GM10847 (cell line): ENCODE results near the gene NEDD4L.

Source experiments
- POLR2A ChIP-seq: IDR thresholded peaks from 2 replicates; pipeline ENCODE4 v1.6.1; 2011; ENCODE audit not compliant: insufficient read length; ENCODE audit errors: extremely low read depth

NEDD4L gene

GRCh38 chr18:58388736-58389135, 344.7 kb downstream of the NEDD4L start:
- TF ChIP-seq POLR2A, result no peak

GRCh38 chr18:58389745-58390144, 345.7 kb downstream of the NEDD4L start:
- no peak for TF ChIP-seq POLR2A

DNA sequence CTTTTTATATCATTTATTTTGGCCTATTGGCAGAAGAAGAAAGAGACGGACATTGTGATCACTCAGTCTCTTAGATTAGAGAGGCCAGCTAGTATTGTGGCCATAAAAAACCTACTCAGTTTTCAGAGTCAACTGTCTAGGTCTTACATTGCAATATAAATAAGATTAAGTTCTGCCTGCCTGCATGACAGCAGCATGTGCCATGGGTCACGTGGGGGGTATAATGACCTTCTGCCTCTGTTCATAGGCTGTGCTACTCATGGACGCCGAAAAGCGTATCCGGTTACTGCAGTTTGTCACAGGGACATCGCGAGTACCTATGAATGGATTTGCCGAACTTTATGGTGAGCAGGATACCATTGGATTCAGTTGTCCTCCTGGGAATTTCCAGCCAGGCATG, 346.4 kb downstream of the NEDD4L start:
- no peak for TF ChIP-seq POLR2A

- no peak for TF ChIP-seq POLR2A
Observed at GRCh38 chr18:58391231-58391825, 347.3 kb downstream of the NEDD4L start.

DNA sequence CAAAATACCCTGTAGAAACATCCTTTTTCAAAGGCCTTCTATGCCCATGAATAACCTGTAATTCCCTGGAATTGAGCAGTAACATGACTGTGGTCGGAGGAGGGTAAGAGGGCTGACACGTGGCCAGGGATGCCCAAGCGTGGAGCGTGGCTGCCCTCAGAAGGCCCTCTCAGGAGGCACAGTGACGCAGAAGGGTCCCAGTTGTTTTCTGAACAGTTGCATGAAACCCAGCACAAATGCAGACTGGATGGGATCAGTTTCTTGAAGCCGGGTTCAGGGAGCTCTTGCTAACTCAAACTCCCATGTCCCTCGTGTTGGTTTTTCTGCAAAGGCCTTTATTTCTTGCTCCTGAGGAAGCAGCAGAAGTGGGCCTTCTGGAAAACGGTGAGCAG, 347.9 kb downstream of the NEDD4L start:
- TF ChIP-seq POLR2A, result no peak

GRCh38 chr18:58392324-58393000, 348.4 kb downstream of the NEDD4L start:
- TF ChIP-seq POLR2A, result no peak

DNA sequence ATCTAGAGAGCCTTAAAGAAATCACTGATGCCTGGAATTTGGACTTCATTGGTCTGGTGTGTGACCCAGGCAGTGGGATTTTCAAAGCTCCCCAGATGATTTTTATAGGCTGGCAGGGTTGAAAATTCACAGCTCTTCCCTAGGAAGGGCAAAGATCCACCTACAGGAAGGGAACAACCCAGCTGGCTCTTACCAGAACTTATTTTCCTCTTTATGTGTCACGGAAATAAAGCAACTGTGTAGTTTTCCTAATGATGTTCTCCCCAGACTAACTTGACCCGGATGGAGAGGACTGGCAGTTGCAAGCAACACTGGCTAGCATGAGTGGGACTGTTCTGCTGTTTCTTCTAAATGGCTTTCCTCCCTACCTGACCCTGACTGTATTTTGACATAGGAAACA, 349.3 kb downstream of the NEDD4L start:
- no peak for TF ChIP-seq POLR2A

- TF ChIP-seq POLR2A, result no peak
Observed at GRCh38 chr18:58394046-58394445, 350.0 kb downstream of the NEDD4L start.

GRCh38 chr18:58394602-58395425, 350.8 kb downstream of the NEDD4L start:
- no peak for TF ChIP-seq POLR2A

- TF ChIP-seq POLR2A, result no peak
Observed at GRCh38 chr18:58396144-58396543, 352.1 kb downstream of the NEDD4L start.

GRCh38 chr18:58396966-58397365, 352.9 kb downstream of the NEDD4L start:
- TF ChIP-seq POLR2A, result no peak

- TF ChIP-seq POLR2A, result no peak
Observed at GRCh38 chr18:58397385-58398132, 353.5 kb downstream of the NEDD4L start.

- TF ChIP-seq POLR2A, result no peak
Observed at GRCh38 chr18:58398648-58399398, 354.8 kb downstream of the NEDD4L start.

DNA sequence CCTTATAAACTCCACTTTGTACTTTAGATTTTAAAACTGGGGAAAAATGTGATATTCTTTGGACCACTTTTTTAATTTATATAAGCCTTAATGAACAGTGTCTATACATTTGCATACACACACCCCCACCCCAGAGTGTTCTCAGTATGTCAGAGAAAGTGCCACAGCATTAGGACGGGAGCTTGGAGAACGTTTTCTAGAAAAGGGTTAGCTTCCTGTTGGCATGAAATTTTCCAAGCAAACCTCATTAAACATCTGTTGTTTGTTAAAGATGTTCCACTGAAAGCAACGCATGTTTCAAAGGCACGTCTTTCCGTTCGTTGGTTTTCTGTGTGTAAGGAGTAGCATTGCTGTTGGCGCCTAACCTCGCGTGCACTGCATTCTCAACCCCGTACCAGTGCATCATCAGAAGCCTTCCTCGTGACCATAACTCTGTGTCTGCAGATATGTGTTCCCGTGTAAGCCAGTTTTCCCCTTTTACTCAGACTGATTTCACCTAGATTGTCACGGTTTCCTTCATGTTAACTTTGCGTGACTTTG, 356.4 kb downstream of the NEDD4L start:
- TF ChIP-seq POLR2A, result no peak

GRCh38 chr18:58401191-58401590, 357.2 kb downstream of the NEDD4L start:
- no peak for TF ChIP-seq POLR2A

DNA sequence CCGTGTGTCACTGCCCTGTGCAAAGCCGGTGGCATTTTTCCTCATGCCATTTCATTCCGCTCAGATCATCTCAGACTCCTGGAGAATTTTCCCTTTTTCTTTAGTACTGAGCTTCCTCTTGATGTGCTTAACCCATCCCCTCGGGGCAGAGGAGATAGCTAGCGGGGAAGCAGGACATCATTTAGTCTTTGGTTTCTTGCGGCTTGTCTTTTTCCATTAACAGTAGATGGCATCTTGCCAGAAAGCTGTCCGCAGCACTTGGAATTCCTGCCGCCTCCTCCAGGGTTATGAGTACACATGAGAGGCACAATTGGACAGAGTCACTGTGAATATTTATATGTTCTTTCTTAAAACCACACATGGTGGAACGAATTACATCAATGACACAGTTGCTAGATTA, 358.2 kb downstream of the NEDD4L start:
- no peak for TF ChIP-seq POLR2A
